Stimulated activated CD4-positive, alpha-beta T cell treated with anti-CD3 and anti-CD28 coated beads, Interleukin-2, amount 100 ng/mL, for 24 hours (primary cell): ENCODE data around the gene TAGAP.
A peak's percentile ranks its signal among the peaks of the same experiment; 100 is the strongest.
"Not testable (repeated sequence)": the region's sequence is repeated elsewhere in the genome, so short reads cannot be mapped to it uniquely, and the experiment has no call there.

Experiments
- DNase-seq, 2 donors: peaks; one replicate each; pipeline ENCODE4 v3.0.0-alpha.2; 2020

The TAGAP gene

DNA sequence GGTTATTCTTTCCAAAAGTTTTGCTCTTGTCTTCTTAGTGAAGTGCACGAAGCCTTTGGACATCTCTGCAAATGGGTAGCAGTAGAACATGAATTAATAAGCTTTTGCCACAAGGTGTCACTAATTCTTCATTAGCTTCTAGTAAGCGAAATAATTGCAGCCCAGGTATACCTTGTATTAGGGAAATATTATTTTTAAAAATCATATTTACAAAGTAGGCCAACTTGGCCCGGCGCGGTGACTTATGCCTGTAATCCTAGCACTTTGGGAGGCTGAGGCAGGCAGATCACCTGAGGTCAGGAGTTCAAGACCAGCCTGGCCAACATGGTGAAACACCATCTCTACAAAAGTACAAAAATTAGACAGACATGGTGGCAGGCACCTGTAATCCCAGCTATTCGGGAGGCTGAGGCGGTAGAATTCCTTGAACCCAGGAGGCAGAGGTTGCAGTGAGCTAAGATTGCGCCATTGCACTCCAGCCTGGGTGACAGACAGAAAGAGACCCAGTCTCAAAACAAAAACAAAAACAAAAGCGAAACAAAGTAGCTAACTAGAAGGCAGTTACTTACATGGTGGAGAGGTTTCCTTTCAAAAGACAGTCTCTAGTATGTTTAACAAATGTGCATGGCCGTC lies 36.0 kb downstream of the TAGAP start:
- DNase-seq: no peak

DNA sequence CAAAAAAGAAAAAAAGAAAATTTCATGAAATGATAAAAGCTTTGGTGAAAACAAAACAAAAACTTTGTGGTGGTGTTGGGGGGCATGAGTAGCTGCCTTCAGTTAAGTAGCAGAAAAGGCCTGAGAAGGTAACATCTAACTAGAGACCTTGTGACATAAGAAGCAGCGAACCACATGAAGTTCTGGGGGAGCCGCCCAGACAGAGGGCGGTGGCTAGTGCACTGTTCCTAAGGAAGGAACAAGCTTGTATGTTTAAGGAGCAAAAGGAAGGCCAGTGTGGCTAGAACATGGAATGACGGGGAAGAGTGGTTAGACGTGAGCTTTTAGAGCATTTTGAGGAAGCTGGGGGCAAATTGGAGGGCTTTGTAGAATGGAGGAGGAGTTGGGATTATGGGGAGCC lies 37.3 kb downstream of the TAGAP start:
- no peak for DNase-seq

DNA sequence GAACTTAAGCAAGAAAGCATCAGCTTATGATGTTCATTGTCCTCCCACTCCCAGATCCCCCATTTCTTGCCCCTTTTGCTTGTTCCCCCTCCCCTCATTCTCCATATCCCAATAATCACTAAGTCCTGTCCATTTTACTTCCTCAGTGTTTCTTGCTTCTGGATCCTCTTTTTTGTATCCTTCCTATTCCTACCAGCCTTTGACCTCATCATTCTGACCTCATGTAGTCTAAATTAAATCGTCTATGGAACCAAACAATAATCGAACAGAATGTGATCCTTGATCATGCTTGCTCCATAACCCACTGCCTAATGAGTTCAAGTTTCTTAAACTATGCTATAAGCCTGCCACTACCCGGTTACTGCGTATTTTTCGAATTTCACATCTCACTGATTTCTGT lies 39.4 kb downstream of the TAGAP start:
- DNase-seq: no peak

DNA sequence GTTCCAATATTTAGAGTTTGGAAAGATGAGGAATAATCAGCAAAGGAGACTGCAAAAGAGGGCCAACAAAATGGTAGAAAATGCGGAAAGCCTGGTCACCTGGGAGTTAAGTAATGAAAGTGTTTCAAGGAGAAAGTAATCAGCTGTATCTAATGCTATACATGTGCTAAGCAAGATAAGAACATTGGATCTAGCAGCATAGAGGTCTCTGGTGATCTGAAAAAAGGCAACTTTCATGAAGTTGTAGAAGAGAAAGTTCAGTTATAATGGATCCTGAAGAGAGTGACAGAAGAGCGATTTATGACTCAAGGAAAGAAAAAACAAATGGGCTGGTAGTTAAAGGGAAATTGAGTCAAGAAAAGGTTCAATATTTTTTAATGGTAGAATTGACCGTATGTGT lies 40.2 kb downstream of the TAGAP start:
- DNase-seq: no peak

DNA sequence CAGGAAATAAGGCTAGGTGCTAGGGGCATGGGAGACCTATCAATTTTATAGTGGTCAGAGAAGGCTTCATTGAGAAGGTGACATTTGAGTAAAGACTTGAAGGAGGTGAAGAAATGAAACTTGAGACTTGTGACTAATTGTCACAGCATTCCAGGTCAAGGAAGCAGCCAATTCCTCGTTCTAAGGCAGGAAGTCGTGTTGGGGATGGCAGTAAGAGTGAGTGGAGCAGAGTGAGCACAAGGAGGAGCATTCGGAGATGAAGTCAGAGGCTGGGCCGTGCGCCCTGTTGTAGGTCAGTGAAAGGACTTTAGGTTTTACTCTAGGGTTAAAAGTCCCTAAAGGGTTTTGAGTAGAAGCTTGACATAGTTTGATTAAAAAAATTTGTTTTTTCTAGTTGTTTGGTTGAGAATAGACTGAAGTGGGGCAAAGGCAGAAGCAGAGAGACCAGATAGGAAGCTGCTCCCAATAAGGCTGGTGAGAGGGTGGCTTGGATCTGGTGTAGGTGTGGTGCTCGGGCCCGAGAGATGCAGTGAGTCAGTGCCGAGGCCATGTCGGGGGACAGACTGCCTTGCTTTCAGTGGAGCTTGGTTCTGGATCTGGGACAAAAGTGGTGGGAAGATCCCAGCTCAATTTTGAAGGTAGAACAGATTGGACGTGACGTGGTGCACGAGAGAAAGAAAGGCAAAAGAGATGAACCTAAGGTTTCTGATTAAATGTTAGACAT lies 42.2 kb downstream of the TAGAP start:
- DNase-seq: no peak

DNA sequence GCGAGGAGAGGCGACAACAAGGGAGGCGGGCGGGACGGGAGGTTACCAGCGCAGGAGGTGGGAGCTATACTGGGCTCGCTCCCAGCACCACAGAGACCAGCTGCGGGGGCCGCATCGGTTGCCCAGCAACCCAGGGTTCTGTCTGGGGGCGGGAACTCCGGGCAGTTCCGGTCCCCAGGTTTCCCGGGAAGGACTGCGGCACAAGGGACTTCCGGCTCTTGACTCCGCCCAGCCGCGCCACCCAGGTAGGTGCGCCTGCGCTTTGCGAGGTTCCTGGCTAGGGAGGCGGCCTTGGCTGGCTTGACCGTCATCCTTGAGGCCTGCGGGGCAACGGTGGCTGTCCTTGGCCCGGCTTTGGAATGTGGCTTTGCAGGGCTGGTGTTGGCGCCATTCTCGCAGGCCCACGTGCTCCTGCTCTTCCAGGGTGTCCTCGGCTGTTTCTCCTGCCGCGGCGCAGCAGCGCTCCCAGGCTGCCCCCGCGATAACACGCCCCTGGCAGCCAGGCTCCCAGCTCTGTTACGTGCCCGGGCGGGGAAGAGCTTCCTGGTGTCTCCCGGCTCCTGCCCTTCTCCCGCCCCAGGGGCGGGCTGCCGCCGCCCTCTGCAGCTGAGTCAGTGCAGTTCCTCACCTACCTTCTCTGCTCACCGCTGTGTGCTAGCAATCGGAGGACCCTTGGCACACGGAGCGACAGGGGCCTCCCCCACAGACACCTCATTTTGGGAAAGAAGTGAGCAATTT lies 45.0 kb downstream of the TAGAP start, which contains the start of gene RSPH3:
Gene RSPH3 (minus strand): TSS at position 537 of the 738 bp plus-strand sequence. CDS start 652 bp downstream, outside the sequence.
- peak; percentile 93 to 96 for DNase-seq

DNA sequence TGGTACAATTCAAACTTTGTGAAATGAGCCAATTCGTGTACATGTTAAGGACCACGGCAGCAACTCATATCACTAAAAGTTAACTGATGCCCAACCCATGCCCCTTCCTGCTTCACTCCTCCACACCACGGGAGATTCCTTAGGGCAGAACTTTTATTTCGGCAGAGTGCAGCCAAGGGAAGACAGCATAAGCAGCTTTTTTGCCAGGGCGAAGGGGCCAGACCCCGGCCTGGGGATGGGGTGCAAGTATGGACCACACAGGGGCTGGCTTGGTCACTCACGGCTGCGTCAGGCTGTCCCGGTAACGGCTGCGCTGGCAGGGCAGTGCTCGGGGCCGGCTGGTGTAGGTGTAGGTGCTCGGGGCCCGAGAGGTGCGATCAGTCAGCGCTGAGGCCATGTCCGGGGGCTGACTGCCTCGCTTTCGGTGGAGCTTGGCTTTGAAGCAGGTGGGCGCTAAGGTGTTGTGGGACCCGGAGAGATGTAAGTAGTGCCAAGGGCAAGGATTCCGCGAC lies 45.6 kb downstream of the TAGAP start:
- no peak for DNase-seq

DNA sequence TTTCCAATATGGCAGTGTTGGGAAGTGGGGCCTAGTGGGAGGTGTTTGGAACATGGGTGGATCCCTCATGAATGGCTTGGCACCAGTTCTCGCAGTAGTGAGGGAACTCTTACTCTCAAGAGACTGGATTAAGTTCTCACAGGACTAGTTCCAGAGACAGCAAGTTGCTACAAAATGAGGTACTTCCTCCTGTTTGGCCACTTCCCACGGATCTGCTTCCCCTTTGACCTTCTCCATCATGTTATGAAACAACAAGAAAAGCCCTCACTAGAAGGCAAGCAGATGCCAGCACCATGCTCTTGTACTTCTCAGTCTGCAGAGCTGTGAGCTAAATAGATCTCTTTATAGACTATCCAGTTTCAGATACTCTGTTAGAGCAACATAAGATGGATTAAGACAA lies 47.9 kb downstream of the TAGAP start:
- DNase-seq: no peak

DNA sequence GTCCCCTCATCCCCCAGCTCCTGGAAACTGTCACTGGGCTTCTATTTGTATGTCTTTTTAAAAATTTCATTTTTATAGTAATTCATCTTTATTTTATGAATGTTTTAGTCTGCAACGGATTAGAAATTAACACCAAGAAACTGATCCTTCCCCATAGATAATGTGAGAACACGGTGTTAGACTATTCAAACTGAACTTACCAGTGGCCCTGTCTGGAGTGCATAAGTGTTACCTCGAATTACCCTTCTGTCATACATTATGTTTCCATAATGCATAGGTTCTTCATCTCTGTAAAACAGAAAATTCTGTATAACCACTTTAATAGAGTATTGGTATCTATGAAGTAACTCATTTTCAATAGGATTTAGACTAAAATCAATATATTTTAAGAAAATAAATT lies 51.2 kb downstream of the TAGAP start:
- DNase-seq: no peak

DNA sequence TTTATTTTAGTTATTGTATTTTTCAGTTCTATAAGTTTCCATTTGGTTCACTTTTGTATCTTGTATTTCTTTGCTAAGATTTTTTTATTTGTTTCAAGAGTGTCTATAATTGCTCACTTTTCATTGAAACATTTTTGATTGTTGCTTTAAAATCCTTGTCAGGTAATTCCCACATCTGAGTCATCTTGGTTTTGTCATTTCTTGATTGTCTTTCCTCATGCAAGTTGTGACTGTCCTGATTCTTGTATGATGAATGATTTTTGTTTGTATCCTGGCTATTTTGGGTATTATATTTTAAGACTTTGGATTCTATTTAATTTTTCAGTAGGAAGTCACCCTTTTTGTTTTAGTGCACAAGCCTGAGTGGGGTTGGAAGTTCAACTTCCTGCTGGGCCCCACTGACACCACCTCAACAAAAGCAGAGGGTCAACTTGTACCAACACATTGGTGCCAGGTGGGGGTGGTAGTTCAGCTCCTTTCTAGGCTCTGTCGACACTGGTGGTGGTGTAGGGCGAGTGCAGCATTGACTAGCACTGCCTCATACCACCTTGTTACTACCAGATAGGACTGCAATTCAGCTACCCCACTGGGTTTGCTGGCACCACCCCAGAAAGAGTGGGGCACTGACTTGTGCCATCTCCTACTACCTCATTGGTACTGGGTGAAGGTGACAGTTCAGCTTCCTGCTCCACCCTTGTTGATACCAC lies 53.6 kb downstream of the TAGAP start:
- peak in 1 of 2 donors; percentile 7 for DNase-seq

DNA sequence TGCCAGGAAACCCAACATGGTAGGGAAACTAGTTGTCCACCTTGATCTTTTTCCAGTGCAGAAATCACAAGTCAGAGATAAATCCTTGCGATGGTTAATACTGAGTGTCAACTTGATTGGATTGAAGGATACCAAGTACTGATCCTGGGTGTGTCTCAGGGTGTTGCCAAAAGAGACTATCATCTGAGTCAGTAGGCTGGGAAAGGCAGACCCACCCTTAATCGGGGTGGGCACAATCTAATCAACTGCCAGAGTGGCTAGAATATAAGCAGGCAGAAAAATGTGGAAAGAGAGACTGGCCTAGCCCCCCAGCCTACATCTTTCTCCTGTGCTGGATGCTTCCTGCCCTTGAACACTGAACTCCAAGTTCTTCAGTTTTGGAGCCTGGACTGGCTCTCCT lies 55.1 kb downstream of the TAGAP start:
- DNase-seq: not testable (repeated sequence)

DNA sequence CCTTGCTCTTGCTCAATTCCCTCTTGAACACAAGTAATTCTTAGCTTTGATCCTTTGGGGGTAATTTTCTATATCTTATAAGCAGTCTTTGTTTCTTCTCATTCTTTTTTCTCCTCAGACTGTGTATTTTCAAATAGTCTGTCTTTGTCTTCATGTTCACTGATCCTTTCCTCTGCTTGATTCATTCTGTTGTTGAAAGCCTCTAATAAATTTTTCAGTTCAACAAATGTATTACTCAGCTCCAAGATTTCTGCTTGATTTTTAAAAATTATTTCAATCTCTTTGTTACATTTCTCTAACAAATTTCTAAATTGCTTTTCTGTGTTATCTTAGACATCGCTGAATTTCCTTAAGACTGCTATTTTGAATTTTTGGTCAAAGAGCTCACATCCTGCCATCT lies 56.3 kb downstream of the TAGAP start:
- DNase-seq: no peak

DNA sequence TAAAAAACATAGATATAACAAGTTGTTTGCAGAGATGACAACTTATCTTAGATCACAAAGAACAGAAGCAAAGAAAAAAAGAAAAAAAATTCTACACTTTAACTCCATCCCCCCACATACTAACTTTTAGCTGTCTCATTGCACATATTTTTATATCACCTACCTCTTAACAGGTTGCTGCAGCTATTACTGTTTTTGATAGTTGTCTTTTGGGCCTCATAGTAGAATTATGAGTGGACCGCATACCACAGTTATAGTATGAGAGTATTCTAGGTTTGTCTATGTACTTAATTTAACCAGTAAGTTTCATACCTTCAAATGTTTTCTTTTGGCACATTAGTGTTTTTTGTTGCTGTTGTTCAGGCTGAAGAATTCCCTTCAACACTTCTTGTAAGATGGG lies 57.1 kb downstream of the TAGAP start:
- no peak for DNase-seq
